Neural progenitor cell (in vitro differentiated cells): ENCODE data around the gene OSTF1. TPM values are rescaled to one million over a fixed set of nuclear protein-coding genes. Genes with fewer than 3 reads are reported as not detected.

ENCODE experiments used
- DNase-seq: peaks from one replicate; pipeline ENCODE4 v3.0.0-alpha.2; 2016; ENCODE audit warnings: low spot score
- H2AFZ ChIP-seq: fragments of 200-600 bp; sonication (generic); replicated peaks from 2 replicates; pipeline ENCODE4 v1.6.1; 2016; ENCODE audit warnings: antibody characterized with exemption
- H3F3A ChIP-seq: fragments of 200-600 bp; sonication (generic); 2 replicates; pipeline ENCODE4 v1.6.1; 2016; ENCODE audit warnings: antibody characterized with exemption, low read depth
- H3K27ac ChIP-seq: fragments of 200-600 bp; sonication (generic); 2 replicates; pipeline ENCODE4 v1.5.1; 2016; ENCODE audit warnings: mild to moderate bottlenecking
- H3K27me3 ChIP-seq: fragments of 200-600 bp; sonication (generic); 2 replicates; pipeline ENCODE4 v1.6.1; 2016; ENCODE audit warnings: mild to moderate bottlenecking, moderate library complexity
- H3K36me3 ChIP-seq: fragments of 200-600 bp; sonication (generic); 2 replicates; pipeline ENCODE4 v1.5.1; 2016
- H3K4me1 ChIP-seq: fragments of 200-600 bp; sonication (generic); 2 replicates; pipeline ENCODE4 v1.6.1; 2016; ENCODE audit warnings: mixed run types
- H3K4me2 ChIP-seq: fragments of 200-600 bp; sonication (generic); 2 replicates; pipeline ENCODE4 v1.6.1; 2016
- H3K4me3 ChIP-seq: fragments of 200-600 bp; sonication (generic); 2 replicates; pipeline ENCODE4 v1.5.1; 2016
- H3K79me2 ChIP-seq: fragments of 200-600 bp; sonication (generic); 2 replicates; pipeline ENCODE4 v1.6.1; 2016; ENCODE audit warnings: low read depth
- H3K9ac ChIP-seq: fragments of 200-600 bp; sonication (generic); 2 replicates; pipeline ENCODE4 v1.6.1; 2016
- H3K9me3 ChIP-seq: fragments of 200-600 bp; sonication (generic); 2 replicates; pipeline ENCODE4 v1.5.1; 2016; ENCODE audit warnings: low read depth
- H4K20me1 ChIP-seq: fragments of 200-600 bp; sonication (generic); 2 replicates; pipeline ENCODE4 v1.6.1; 2016; ENCODE audit warnings: low read depth
- H3K27ac Mint-ChIP-seq: 3 replicates; pipeline ENCODE4 v1.8.0; 2021; ENCODE audit warnings: mixed read lengths
- H3K27me3 Mint-ChIP-seq: 2 replicates; pipeline ENCODE4 v1.8.0; 2022; ENCODE audit warnings: low read depth, mild to moderate bottlenecking, inconsistent platforms, moderate library complexity, mixed read lengths; ENCODE audit not compliant: insufficient read depth
- H3K36me3 Mint-ChIP-seq: 3 replicates; pipeline ENCODE4 v1.8.0; 2021; ENCODE audit warnings: mixed read lengths
- H3K4me1 Mint-ChIP-seq: 3 replicates; pipeline ENCODE4 v1.8.0; 2021; ENCODE audit warnings: mixed read lengths
- H3K4me3 Mint-ChIP-seq: 3 replicates; pipeline ENCODE4 v1.8.0; 2021; ENCODE audit warnings: mild to moderate bottlenecking, moderate library complexity, mixed read lengths
- H3K9me3 Mint-ChIP-seq: 3 replicates; pipeline ENCODE4 v1.8.0; 2020; ENCODE audit warnings: mixed read lengths
- CTCF ChIP-seq: fragments of 200-600 bp; sonication (generic); IDR thresholded peaks from 2 replicates; pipeline ENCODE4 v1.5.1; 2017; ENCODE audit warnings: antibody characterized with exemption, mild to moderate bottlenecking
- EZH2 ChIP-seq: fragments of 200-600 bp; sonication (generic); IDR thresholded peaks from 2 replicates; pipeline ENCODE4 v1.6.1; 2017; ENCODE audit warnings: antibody characterized with exemption, mild to moderate bottlenecking, moderate library complexity
- EZH2phosphoT487 ChIP-seq: fragments of 200-600 bp; sonication (generic); IDR thresholded peaks from 2 replicates; pipeline ENCODE4 v1.6.1; 2017; ENCODE audit warnings: antibody characterized with exemption
- total RNA-seq: library from RNA; depleted of rRNA; stranded (reverse); fragments of >200 nt; gene quantifications from 2 replicates; pipeline ENCODE4 v1.2.3, GENCODE V29; 2015; ENCODE audit warnings: low replicate concordance

Gene OSTF1
- total RNA-seq, 1 donor from 2014 or later: 1.3 TPM

DNA sequence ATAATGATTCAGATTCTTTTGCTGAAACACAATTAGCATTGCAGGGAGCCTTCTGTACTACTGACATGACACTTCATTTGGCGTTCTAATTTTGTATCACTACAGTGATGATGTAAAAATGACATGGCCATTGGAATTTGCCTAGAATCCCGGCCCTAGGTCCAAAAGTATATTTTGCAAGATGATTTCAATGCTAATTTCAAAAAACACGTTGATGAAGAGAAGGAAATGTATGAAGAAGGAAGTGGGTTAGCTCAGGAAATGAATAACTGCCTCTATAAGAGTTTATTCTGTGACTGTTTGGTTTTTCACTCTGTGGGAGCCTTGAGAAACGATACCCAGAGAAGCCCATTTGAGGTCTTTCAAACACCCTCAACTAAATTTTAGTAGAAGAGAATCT, 59.3 kb downstream of the OSTF1 start:
- no peak for DNase-seq
- Histone ChIP-seq H3K9me3 (no peaks in the 10 kb centered on the region), H2AFZ (no peak overlapping the region), H3K4me2 (no peak overlapping the region), H3K27ac (no peak overlapping the region), H4K20me1 (no peaks in the 10 kb centered on the region), H3K36me3 (no peaks in the 10 kb centered on the region), H3K4me1 (peaks cover 5% of the 10 kb centered on the region), H3K9ac (no peak overlapping the region), H3F3A (no peaks in the 10 kb centered on the region), H3K4me3 (no peak overlapping the region), H3K27me3 (no peaks in the 10 kb centered on the region), H3K79me2 (no peaks in the 10 kb centered on the region)
- H3K27ac Mint-ChIP-seq: no peak overlapping the region
- no peaks in the 10 kb centered on the region for H3K36me3 Mint-ChIP-seq
- peaks cover 9% of the 10 kb centered on the region for H3K4me1 Mint-ChIP-seq
- H3K9me3 Mint-ChIP-seq: no peaks in the 10 kb centered on the region
- no peaks in the 10 kb centered on the region for H3K27me3 Mint-ChIP-seq
- H3K4me3 Mint-ChIP-seq: no peak overlapping the region
- TF ChIP-seq EZH2phosphoT487: no peak
- TF ChIP-seq CTCF: no peak
- TF ChIP-seq EZH2: no peak

GRCh38 chr9:75148561-75148960, 60.2 kb downstream of the OSTF1 start:
- DNase-seq: no peak
- Mint-ChIP-seq H3K27ac (peak overlapping the region; percentile 50), H3K4me3 (no peak overlapping the region), H3K4me1 (peaks cover 9% of the 10 kb centered on the region), H3K36me3 (no peaks in the 10 kb centered on the region), H3K9me3 (no peaks in the 10 kb centered on the region), H3K27me3 (no peaks in the 10 kb centered on the region)
- no peaks in the 10 kb centered on the region for H3F3A ChIP-seq
- no peaks in the 10 kb centered on the region for H3K9me3 ChIP-seq
- no peaks in the 10 kb centered on the region for H3K79me2 ChIP-seq
- no peaks in the 10 kb centered on the region for H3K36me3 ChIP-seq
- no peak for TF ChIP-seq EZH2phosphoT487
- no peak for TF ChIP-seq EZH2
- TF ChIP-seq CTCF: no peak
- no peak overlapping the region for H3K4me3 ChIP-seq
- H3K27me3 ChIP-seq: no peaks in the 10 kb centered on the region
- H3K27ac ChIP-seq: no peak overlapping the region
- H2AFZ ChIP-seq: peak overlapping the region; percentile 7
- no peak overlapping the region for H3K4me2 ChIP-seq
- no peak overlapping the region for H3K9ac ChIP-seq
- H4K20me1 ChIP-seq: no peaks in the 10 kb centered on the region
- peaks cover 5% of the 10 kb centered on the region for H3K4me1 ChIP-seq

DNA sequence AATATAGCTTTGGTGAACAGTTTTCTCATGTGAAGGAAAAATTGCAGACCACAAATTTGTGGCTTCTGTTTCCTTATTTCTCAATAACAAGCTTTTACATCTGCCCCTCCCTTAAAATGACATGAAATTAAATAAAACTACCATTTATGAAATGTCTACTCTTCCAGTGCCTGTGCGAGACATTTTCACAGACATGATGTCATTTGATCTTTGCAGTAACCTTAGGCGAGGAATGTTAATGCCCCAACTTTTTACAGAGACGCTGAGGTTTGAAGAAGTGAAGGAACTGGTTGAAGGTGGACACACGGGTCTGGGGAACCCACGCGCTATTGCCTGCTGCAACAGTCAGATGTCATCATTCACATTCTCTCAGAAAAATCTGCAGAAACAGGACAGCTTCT, 61.5 kb downstream of the OSTF1 start:
- Histone ChIP-seq H3K4me1 (peaks cover 5% of the 10 kb centered on the region), H3K9ac (no peak overlapping the region), H3K36me3 (no peaks in the 10 kb centered on the region), H3K4me2 (no peak overlapping the region), H3K27me3 (no peaks in the 10 kb centered on the region), H3K27ac (no peak overlapping the region), H3K4me3 (no peak overlapping the region), H3F3A (no peaks in the 10 kb centered on the region), H3K79me2 (no peaks in the 10 kb centered on the region), H3K9me3 (no peaks in the 10 kb centered on the region), H2AFZ (no peak overlapping the region), H4K20me1 (no peaks in the 10 kb centered on the region)
- Mint-ChIP-seq H3K9me3 (no peaks in the 10 kb centered on the region), H3K27me3 (no peaks in the 10 kb centered on the region), H3K4me1 (peaks cover 9% of the 10 kb centered on the region), H3K4me3 (no peak overlapping the region), H3K36me3 (no peaks in the 10 kb centered on the region), H3K27ac (no peak overlapping the region)
- no peak for DNase-seq
- TF ChIP-seq CTCF (no peak), EZH2phosphoT487 (no peak), EZH2 (no peak)

DNA sequence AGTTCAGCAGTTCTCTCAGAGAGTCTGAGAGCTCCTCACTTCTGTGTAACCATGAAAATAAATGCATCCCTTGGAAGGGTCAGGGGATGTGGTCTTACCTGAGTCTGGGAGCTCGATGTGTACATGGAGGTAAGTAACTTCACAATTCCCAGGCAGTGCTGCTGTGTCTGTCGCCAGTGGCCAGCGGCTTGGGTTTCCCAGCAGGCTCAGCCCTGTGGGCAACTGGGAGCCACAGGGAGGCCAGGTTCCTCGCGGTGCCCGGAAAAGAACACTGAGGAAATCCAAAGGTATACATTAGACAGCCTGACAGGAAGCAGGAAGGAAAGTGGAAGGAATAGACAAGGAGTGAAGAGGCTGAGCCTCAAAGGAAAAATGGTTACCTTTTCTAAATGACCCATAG, 62.2 kb downstream of the OSTF1 start:
- Histone ChIP-seq H3K4me3 (no peak overlapping the region), H3K27me3 (no peaks in the 10 kb centered on the region), H4K20me1 (no peaks in the 10 kb centered on the region), H3K4me1 (peaks cover 5% of the 10 kb centered on the region), H3K79me2 (no peaks in the 10 kb centered on the region), H3K9me3 (no peaks in the 10 kb centered on the region), H3K27ac (no peak overlapping the region), H3K36me3 (no peaks in the 10 kb centered on the region), H3K9ac (no peak overlapping the region), H2AFZ (no peak overlapping the region), H3K4me2 (no peak overlapping the region), H3F3A (no peaks in the 10 kb centered on the region)
- Mint-ChIP-seq H3K36me3 (no peaks in the 10 kb centered on the region), H3K9me3 (no peaks in the 10 kb centered on the region), H3K4me3 (no peak overlapping the region), H3K27ac (no peak overlapping the region), H3K27me3 (no peaks in the 10 kb centered on the region), H3K4me1 (peaks cover 9% of the 10 kb centered on the region)
- TF ChIP-seq EZH2 (no peak), EZH2phosphoT487 (no peak), CTCF (no peak)
- no peak for DNase-seq
